ENCODE results near the gene SDK2. TPM values are rescaled to one million over a fixed set of nuclear protein-coding genes. Genes with fewer than 3 reads are reported as not detected.

Gene SDK2
- polyA plus RNA-seq, 1 donor from 2014 or later, result 3.3 TPM

- Mint-ChIP-seq H3K4me1 (peaks cover 0 to 15% (median 6%) of the 10 kb centered on the region in 3 donors), H3K36me3 (peaks cover 3% of the 10 kb centered on the region), H3K4me3 (no peak overlapping the region), H3K9me3 (peaks cover 0 to 3% (median 0%) of the 10 kb centered on the region in 3 donors), H3K27me3 (no peaks in the 10 kb centered on the region), H3K27ac (no peak overlapping the region)
Measured at GRCh38 chr17:73533127-73533526, 111.1 kb downstream of the SDK2 start.

DNA sequence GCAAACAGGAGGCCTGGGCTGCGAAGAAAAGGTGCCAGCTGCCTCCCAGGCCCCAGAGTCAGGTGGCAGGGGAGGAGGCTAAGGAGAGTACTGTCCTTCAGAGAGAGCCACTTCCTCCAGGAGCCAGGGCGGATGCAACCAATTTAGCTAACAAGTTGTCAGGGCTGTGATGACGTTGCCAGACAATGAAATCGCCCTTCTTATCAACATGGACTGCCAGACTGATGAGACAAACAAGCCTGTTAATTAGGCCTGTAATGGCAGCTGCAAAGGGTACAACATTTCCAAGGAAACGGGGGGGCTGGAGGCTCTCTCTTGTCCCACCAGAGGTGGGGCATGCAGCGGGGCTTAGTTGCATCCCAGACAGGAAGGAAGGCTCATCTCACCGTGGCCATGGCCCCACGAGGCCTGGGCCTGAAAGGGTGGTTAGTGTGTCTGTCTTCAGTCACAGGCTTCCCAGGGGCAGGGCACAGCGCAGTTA is 111.8 kb downstream of the SDK2 start:
- Mint-ChIP-seq H3K27me3 (peaks cover 2% of the 10 kb centered on the region), H3K4me3 (no peak overlapping the region), H3K4me1 (peaks cover 0 to 12% (median 6%) of the 10 kb centered on the region in 3 donors), H3K36me3 (peaks cover 3% of the 10 kb centered on the region), H3K9me3 (peaks cover 0 to 3% (median 0%) of the 10 kb centered on the region in 3 donors), H3K27ac (no peak overlapping the region)

GRCh38 chr17:73531158-73531557 is 113.1 kb downstream of the SDK2 start:
- H3K9me3 Mint-ChIP-seq, result peaks cover 0 to 3% (median 0%) of the 10 kb centered on the region in 3 donors
- peaks cover 0 to 8% (median 7%) of the 10 kb centered on the region in 3 donors for H3K4me1 Mint-ChIP-seq
- H3K27me3 Mint-ChIP-seq, result peaks cover 2% of the 10 kb centered on the region
- peaks cover 3% of the 10 kb centered on the region for H3K36me3 Mint-ChIP-seq
- no peak overlapping the region for H3K4me3 Mint-ChIP-seq
- H3K27ac Mint-ChIP-seq, result no peak overlapping the region

GRCh38 chr17:73528679-73529078 is 115.6 kb downstream of the SDK2 start:
- H3K27me3 Mint-ChIP-seq, result peaks cover 2% of the 10 kb centered on the region
- no peak overlapping the region for H3K4me3 Mint-ChIP-seq
- peaks cover 3% of the 10 kb centered on the region for H3K36me3 Mint-ChIP-seq
- H3K9me3 Mint-ChIP-seq, result peaks cover 0 to 3% (median 0%) of the 10 kb centered on the region in 3 donors
- peaks cover 0 to 6% (median 6%) of the 10 kb centered on the region in 3 donors for H3K4me1 Mint-ChIP-seq
- H3K27ac Mint-ChIP-seq, result peak overlapping the region in 1 of 3 donors; percentile 20

DNA sequence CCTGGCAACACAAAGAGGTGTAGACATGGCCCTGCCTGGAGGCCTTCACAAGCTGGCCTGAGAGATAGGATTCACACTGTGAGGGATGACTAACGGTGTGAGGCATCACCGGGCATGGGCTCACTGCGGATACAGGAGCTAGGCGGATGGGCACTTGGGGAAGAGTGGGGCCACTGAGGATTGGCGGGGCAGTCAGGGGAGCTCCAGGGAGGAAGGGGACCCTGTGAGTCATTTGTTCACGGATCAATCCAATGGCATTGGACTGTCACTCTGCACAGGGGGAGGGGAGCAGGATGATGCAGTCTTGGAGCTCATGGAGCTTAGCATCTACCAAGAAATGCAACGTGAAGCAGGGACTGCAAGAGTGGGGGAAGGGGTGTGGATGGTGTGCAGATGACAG is 117.3 kb downstream of the SDK2 start:
- no peak overlapping the region for H3K27ac Mint-ChIP-seq

DNA sequence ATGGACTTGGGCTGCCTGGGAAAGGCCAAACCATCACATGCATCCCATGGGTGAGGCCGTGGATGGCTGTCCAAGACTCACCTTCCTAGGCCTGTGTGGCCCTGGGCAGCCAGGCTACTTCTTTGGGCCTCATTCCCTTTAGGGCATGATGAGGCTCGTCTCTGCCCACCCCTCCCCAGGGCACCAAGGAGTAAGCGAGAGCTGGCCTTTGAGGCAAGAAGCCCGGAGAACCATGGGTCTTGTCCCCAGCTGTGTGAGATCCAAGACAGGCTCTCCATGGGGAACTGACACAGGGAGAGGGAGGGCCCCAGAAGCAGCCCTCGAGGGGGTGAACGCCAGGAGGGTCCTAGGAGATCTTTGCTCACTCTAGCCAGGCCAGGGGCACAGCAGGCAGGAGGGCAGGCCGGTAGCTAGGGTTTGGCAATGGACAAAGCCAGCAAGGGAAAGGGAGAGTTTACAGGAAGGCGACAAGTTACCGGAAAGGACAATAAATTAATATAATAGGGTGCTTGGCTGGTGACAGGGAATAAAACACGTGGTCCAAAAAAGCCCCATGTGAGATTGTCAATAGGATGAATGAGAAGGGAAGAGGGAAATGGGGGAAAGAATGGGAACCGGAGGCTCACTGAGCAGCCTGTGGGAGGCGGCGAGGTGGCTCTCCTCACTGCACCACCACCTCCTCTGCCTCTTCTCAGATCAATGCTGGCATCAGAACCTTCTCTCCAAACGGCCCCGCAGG is 119.1 kb downstream of the SDK2 start:
- no peak overlapping the region for H3K27ac Mint-ChIP-seq
- H3K27me3 Mint-ChIP-seq, result peaks cover 3% of the 10 kb centered on the region
- H3K36me3 Mint-ChIP-seq, result peaks cover 1% of the 10 kb centered on the region
- peaks cover 0 to 6% (median 5%) of the 10 kb centered on the region in 3 donors for H3K4me1 Mint-ChIP-seq
- peaks cover 0 to 3% (median 0%) of the 10 kb centered on the region in 3 donors for H3K9me3 Mint-ChIP-seq
- H3K4me3 Mint-ChIP-seq, result no peak overlapping the region

More for the DNA sequence above, 117.3 kb downstream of the SDK2 start:
- Mint-ChIP-seq H3K27me3 (peaks cover 3% of the 10 kb centered on the region), H3K4me1 (peaks cover 0 to 6% (median 5%) of the 10 kb centered on the region in 3 donors), H3K36me3 (peaks cover 3% of the 10 kb centered on the region), H3K4me3 (no peak overlapping the region), H3K9me3 (peaks cover 0 to 3% (median 0%) of the 10 kb centered on the region in 3 donors)

GRCh38 chr17:73522696-73523095 is 121.5 kb downstream of the SDK2 start:
- Mint-ChIP-seq H3K9me3 (no peaks in the 10 kb centered on the region), H3K4me1 (peaks cover 0 to 5% (median 2%) of the 10 kb centered on the region in 3 donors), H3K4me3 (no peak overlapping the region), H3K27me3 (peaks cover 2% of the 10 kb centered on the region), H3K27ac (no peak overlapping the region), H3K36me3 (peaks cover 4% of the 10 kb centered on the region)

DNA sequence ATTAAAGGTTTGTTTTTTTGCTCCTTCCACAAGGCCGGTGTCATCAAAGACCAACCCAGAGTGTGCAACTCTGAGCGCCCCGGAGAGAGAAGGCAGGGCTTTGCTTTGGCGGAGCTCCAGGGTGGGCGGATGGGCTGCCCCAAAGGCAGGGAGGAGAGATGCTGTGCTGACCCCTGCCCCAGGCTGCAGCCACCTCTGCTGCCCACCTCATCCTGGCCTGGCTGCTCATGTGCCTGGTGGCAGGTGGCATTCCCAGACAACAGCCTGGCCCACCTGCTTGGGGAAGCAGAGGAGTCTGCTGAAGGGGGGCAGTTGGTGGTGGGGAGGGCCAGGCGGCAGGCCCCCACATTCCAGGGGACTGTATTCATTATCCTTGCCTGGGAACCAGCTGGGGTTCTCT is 122.1 kb downstream of the SDK2 start:
- Mint-ChIP-seq H3K27me3 (peaks cover 1% of the 10 kb centered on the region), H3K27ac (no peak overlapping the region), H3K4me1 (peaks cover 0 to 5% (median 4%) of the 10 kb centered on the region in 3 donors), H3K36me3 (peaks cover 5% of the 10 kb centered on the region), H3K9me3 (no peaks in the 10 kb centered on the region), H3K4me3 (no peak overlapping the region)

GRCh38 chr17:73521376-73521775 is 122.9 kb downstream of the SDK2 start:
- H3K9me3 Mint-ChIP-seq, result no peaks in the 10 kb centered on the region
- H3K4me1 Mint-ChIP-seq, result peaks cover 0 to 5% (median 4%) of the 10 kb centered on the region in 3 donors
- H3K36me3 Mint-ChIP-seq, result peaks cover 5% of the 10 kb centered on the region
- peak overlapping the region in 1 of 4 donors; percentile 67 for H3K4me3 Mint-ChIP-seq
- H3K27me3 Mint-ChIP-seq, result peaks cover 1% of the 10 kb centered on the region
- H3K27ac Mint-ChIP-seq, result peak overlapping the region in 1 of 3 donors; percentile 74

- H3K4me3 Mint-ChIP-seq, result no peak overlapping the region
- peaks cover 5% of the 10 kb centered on the region for H3K36me3 Mint-ChIP-seq
- H3K27ac Mint-ChIP-seq, result peak overlapping the region in 1 of 3 donors; percentile 57
- no peaks in the 10 kb centered on the region for H3K9me3 Mint-ChIP-seq
- H3K4me1 Mint-ChIP-seq, result peaks cover 0 to 4% (median 4%) of the 10 kb centered on the region in 3 donors
- H3K27me3 Mint-ChIP-seq, result peaks cover 1% of the 10 kb centered on the region
Measured at GRCh38 chr17:73520369-73520761, 123.9 kb downstream of the SDK2 start.

DNA sequence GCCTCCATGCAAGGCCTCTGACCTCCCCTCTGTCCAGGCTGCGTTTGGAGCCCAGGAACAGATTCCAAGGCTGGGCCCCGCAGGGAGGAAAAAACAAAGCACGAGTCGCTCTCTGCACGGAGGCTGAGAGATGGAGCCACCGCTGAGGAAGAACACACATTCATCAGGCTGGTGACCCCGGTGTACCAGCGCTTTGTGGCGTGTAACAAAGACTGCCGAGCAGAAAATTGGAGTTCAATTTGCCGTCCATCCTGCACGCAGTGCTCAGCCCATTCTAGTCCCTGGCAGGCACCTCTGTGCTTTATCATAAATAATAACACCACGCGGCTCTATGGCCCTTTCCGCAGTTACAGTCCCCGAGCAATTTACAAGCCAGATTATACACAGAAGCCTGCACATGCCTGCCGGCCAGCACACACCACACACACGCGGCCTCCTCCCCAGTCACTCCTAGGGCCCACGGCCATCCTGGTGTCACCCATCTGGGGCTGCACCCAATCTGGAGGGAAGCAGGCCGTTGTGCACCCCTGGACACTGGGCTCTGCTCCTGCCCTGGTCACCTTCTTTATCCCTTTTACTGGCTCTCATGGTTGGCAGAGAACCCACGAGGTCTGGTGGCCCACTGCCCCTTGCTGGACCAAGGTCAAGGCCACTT is 124.4 kb downstream of the SDK2 start:
- Mint-ChIP-seq H3K27me3 (peaks cover 1% of the 10 kb centered on the region), H3K4me3 (no peak overlapping the region), H3K36me3 (peaks cover 5% of the 10 kb centered on the region), H3K9me3 (no peaks in the 10 kb centered on the region), H3K4me1 (peaks cover 0 to 4% (median 4%) of the 10 kb centered on the region in 3 donors), H3K27ac (peak overlapping the region in 1 of 3 donors; percentile 57)

DNA sequence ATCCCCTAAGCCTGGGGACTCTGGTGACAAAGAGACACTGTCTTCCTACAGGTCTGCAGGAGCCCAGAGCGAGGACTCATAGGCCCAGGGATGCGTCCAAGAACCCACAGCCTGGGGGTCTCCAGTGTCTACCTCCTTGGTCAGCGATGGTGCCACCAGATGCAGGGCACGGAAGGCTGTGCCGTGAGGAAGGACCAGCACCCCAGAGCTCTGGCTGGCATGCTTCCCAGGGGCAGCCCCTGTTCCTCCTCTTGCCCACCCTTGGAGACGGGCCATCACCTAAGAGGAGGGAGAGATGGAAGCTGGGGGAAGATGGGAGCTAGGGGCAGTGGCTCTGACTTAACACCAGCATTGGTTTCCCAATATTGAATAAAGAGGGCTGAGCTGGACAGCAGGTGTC is 125.2 kb downstream of the SDK2 start:
- Mint-ChIP-seq H3K36me3 (peaks cover 5% of the 10 kb centered on the region), H3K9me3 (no peaks in the 10 kb centered on the region), H3K4me1 (peaks cover 0 to 4% (median 4%) of the 10 kb centered on the region in 3 donors), H3K27ac (no peak overlapping the region), H3K27me3 (peaks cover 1% of the 10 kb centered on the region), H3K4me3 (no peak overlapping the region)

- Mint-ChIP-seq H3K27me3 (no peaks in the 10 kb centered on the region), H3K36me3 (peaks cover 7% of the 10 kb centered on the region), H3K27ac (no peak overlapping the region), H3K9me3 (no peaks in the 10 kb centered on the region), H3K4me3 (no peak overlapping the region), H3K4me1 (peaks cover 0 to 6% (median 6%) of the 10 kb centered on the region in 3 donors)
Measured at GRCh38 chr17:73516431-73516830, 127.8 kb downstream of the SDK2 start.

DNA sequence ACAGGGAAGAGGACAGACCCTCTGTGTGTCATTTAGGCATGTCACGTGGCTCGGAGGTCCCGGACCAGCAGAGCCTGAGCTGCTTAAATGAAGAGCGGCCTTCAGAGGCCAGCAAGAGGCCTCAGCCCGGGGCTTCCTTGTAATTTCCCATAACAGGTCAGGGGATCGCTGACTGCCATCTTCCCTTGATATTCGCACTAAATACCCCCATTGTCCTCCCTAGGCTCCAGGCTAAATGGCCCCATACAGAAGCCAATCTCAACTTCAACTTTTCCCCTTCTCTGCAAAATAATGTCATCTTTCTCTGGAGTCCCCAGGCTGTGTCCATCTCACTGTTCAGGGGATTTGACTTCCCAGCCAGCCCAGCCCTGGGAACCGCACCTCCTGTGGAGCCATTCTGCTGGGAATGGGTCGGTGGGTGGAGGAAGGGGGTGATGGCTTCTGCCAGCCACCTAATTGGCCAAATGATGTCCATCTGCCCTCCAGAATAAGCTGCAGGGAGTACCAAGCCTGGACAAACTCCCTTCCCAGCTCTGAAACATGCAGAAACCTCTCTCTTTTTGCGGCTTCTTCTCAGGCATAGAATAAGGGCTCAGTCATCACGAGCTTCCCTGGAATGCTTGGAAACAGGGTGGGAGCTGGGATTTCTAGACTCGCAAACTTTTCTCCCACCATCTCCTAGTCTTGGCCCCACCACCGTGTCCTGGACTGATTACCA is 129.9 kb downstream of the SDK2 start:
- H3K36me3 Mint-ChIP-seq, result peaks cover 6% of the 10 kb centered on the region
- no peak overlapping the region for H3K4me3 Mint-ChIP-seq
- H3K9me3 Mint-ChIP-seq, result no peaks in the 10 kb centered on the region
- H3K27me3 Mint-ChIP-seq, result no peaks in the 10 kb centered on the region
- H3K27ac Mint-ChIP-seq, result no peak overlapping the region
- peaks cover 0 to 6% (median 4%) of the 10 kb centered on the region in 3 donors for H3K4me1 Mint-ChIP-seq

DNA sequence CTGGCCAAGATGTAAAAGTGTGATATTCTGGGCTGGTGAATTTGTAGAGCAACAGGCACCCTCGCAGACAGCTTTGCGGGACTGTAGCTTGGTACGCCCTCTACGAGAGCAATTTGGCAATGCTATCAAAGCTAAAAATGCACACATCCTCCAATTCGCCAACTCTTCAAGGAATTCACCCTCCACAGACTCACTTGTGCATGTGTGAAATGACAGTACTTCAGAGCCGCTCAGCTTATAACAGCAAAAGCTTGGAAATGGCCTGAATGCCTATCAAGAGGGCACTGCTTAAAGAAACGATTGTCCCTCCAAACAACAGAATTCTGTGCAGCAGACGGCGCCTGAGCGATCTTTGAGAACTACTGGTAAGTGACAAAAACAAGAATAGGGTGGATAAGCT is 130.8 kb downstream of the SDK2 start:
- Mint-ChIP-seq H3K27me3 (no peaks in the 10 kb centered on the region), H3K4me1 (peaks cover 0 to 6% (median 4%) of the 10 kb centered on the region in 3 donors), H3K27ac (peak overlapping the region in 1 of 3 donors; percentile 11), H3K9me3 (no peaks in the 10 kb centered on the region), H3K4me3 (no peak overlapping the region), H3K36me3 (peaks cover 6% of the 10 kb centered on the region)
